Spleen (tissue), 11 donors: Measurements from ENCODE around the gene CCDC171. TPM values are rescaled to one million over a fixed set of nuclear protein-coding genes. Genes with fewer than 3 reads are reported as not detected.

Experiments used
- DNase-seq: peaks from one replicate; pipeline ENCODE4 v3.0.0-alpha.2; 2020
- H3K27ac ChIP-seq, 8 donors: fragments of 200-600 bp; sonication (generic) in 7 of 8; 1 replicate in 4 of 8; 2 replicates in 4 of 8; pipeline versions ENCODE4 v1.5.0 to v1.8.0; 2016 to 2021; ENCODE audit warnings: inconsistent platforms in 4 of 8, mild to moderate bottlenecking in 4 of 8, moderate library complexity in 1 of 8
- H3K27me3 ChIP-seq, 7 donors: fragments of 200-600 bp; sonication (generic) in 6 of 7; replicated peaks in 1 of 7; 1 replicate in 4 of 7; 2 replicates in 3 of 7; pipeline versions ENCODE4 v1.5.0 to v1.8.0; 2016 to 2021; ENCODE audit warnings: inconsistent platforms in 3 of 7, mild to moderate bottlenecking in 1 of 7
- H3K36me3 ChIP-seq, 6 donors: fragments of 200-600 bp; sonication (generic) in 5 of 6; 1 replicate in 4 of 6; 2 replicates in 2 of 6; pipeline versions ENCODE4 v1.5.0 to v1.8.0; 2016 to 2021; ENCODE audit warnings: inconsistent platforms in 2 of 6
- H3K4me1 ChIP-seq, 6 donors: fragments of 200-600 bp; sonication (generic) in 5 of 6; 1 replicate in 3 of 6; 2 replicates in 3 of 6; pipeline versions ENCODE4 v1.5.0 to v1.8.0; 2016 to 2021; ENCODE audit warnings: inconsistent platforms in 3 of 6
- H3K4me3 ChIP-seq, 8 donors: fragments of 200-600 bp; sonication (generic) in 7 of 8; 1 replicate in 4 of 8; 2 replicates in 4 of 8; pipeline versions ENCODE4 v1.5.0 to v1.8.0; 2016 to 2021; ENCODE audit warnings: inconsistent platforms in 4 of 8, mild to moderate bottlenecking in 4 of 8, moderate library complexity in 2 of 8
- H3K9me3 ChIP-seq, 8 donors: fragments of 200-600 bp; sonication (generic) in 7 of 8; 1 replicate in 4 of 8; 2 replicates in 4 of 8; pipeline versions ENCODE4 v1.5.0 to v1.8.0; 2016 to 2021; ENCODE audit warnings: inconsistent platforms in 4 of 8
- POLR2A ChIP-seq, 3 donors: fragments of 450-650 bp; IDR thresholded peaks; one replicate each; pipeline ENCODE4 v1.5.1; 2017; ENCODE audit warnings: antibody characterized with exemption in 3 of 3, mild to moderate bottlenecking in 1 of 3
- POLR2AphosphoS5 ChIP-seq, 3 donors: sonication (generic); formaldehyde crosslinking; IDR thresholded peaks; one replicate each; pipeline ENCODE4 v1.5.1; 2017; ENCODE audit warnings: antibody characterized with exemption in 3 of 3
- WGBS, 5 donors: extraction: QIAGEN DNeasy Blood & Tissue Kit in 3 of 5; methylation state at CpG; one replicate each; pipeline versions ENCODE4 v1.1.5 to v1.1.7; 2013 to 2018; 5-methylcytosine and 5-hydroxymethylcytosine counted together
- intact Hi-C: fragments of 100-400 bp; cut with DNase I; formaldehyde crosslinking; loops from one replicate; pipeline ENCODE4 v1.15.0; 2023; ENCODE audit warnings: low total_unique reads
- polyA plus RNA-seq, 3 donors: library from polyadenylated mRNA; stranded (reverse); fragments of 200-250 nt; gene quantifications; one replicate each; pipeline ENCODE4 v1.2.1, GENCODE V29; 2013
- total RNA-seq, 7 donors: library from RNA; depleted of rRNA in 3 of 7; stranded (reverse); fragments of >200 nt in 3 of 7; fragmentation: NEBNext Ultra II Directional in 4 of 7; extraction: Animal tissue kit (Norgen Biotek cat#: 25700) in 4 of 7; gene quantifications; one replicate each; pipeline versions ENCODE4 v1.1.0 to v1.2.1, GENCODE V29; 2016 to 2021
- TF ChIP-seq, protein P1 (sequence below), 11 experiments: fragments of 200-600 bp in 7 of 11; fragments of 450-650 bp in 4 of 11; sonication (generic) in 4 of 11; IDR thresholded peaks in 8 of 11; conservative IDR thresholded peaks in 3 of 11; 1 replicate in 7 of 11; 2 replicates in 4 of 11; pipeline versions ENCODE4 v1.4.0 to v1.8.0; 2016 to 2021; ENCODE audit warnings: antibody characterized with exemption in 11 of 11, inconsistent platforms in 4 of 11, mild to moderate bottlenecking in 1 of 11
- donor health status: healthy with polysubstance abuse.
- donor health status: DM: no; HTN: no; CAD: no; lungs with moderate emphysema.
- donor health status: DM: no; HTN: no; CAD: no.
- donor health status: Bipolar disorder and iron deficiency.
- donor health status: healthy.
- donor health status: DM: no; HTN: no; CAD: no.
- donor health status: DM: yes; HTN: yes; CAD: no.

Gene CCDC171
- total and polyA plus RNA-seq, 10 donors: 0.38 to 4.0 (median 2.0) TPM

DNA sequence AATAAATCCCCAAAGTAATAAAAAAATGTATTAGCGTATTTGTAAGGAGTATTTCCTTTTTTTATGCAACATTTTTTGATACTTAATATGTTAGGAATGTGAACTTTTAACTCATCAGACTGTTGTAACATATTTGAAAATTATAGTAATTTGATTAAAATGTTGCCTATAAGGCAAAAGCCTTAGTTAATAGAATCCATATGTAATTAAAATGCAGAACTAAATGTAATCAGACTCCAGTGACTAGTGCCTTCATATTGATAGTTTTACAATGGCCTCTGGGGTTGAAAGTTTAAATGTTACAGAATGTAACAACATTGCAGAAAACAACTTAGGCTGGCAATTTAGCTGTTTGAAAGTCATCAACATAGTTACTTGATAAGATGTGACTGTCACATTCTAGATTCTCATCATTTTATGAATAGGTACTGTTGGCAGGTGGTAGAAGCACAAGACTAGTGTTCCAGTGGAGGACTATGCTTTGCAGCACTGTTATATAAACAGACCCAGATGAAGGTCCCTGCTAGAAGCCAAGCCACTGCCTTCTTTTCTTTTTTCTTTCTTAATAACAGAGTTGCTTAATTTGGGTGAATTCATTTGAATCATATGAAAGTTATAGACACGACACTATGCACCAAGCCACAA is 382.9 kb downstream of the CCDC171 start:
- no peaks in the 10 kb centered on the region for H3K4me1 ChIP-seq
- H3K9me3 ChIP-seq: peaks cover 0 to 17% (median 12%) of the 10 kb centered on the region in 8 donors
- no peaks in the 10 kb centered on the region for H3K36me3 ChIP-seq
- H3K27me3 ChIP-seq: no peaks in the 10 kb centered on the region
- TF ChIP-seq, protein P1, sequence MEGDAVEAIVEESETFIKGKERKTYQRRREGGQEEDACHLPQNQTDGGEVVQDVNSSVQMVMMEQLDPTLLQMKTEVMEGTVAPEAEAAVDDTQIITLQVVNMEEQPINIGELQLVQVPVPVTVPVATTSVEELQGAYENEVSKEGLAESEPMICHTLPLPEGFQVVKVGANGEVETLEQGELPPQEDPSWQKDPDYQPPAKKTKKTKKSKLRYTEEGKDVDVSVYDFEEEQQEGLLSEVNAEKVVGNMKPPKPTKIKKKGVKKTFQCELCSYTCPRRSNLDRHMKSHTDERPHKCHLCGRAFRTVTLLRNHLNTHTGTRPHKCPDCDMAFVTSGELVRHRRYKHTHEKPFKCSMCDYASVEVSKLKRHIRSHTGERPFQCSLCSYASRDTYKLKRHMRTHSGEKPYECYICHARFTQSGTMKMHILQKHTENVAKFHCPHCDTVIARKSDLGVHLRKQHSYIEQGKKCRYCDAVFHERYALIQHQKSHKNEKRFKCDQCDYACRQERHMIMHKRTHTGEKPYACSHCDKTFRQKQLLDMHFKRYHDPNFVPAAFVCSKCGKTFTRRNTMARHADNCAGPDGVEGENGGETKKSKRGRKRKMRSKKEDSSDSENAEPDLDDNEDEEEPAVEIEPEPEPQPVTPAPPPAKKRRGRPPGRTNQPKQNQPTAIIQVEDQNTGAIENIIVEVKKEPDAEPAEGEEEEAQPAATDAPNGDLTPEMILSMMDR (IDR thresholded peaks at IDR 0.05 in 8 of 11, conservative IDR thresholded peaks at IDR 0.05 in 3 of 11): no peak
- no peak for TF ChIP-seq POLR2AphosphoS5 (IDR thresholded peaks at IDR 0.05)
- TF ChIP-seq POLR2A (IDR thresholded peaks at IDR 0.05): no peak
- WGBS, 5 donors: 71 to 86% (median 81%) methylated on average over 2 of the region's 2 CpGs
- intact Hi-C loops: no loop called here
- H3K4me3 ChIP-seq: no peak overlapping the region
- DNase-seq: no peak
- no peak overlapping the region for H3K27ac ChIP-seq

- H3K4me3 ChIP-seq: no peak overlapping the region
- WGBS, 5 donors: 72 to 90% (median 77%) methylated on average over 5 of the region's 5 CpGs
- no peaks in the 10 kb centered on the region for H3K27me3 ChIP-seq
- intact Hi-C loops: no loop called here
- TF ChIP-seq POLR2AphosphoS5 (IDR thresholded peaks at IDR 0.05): no peak
- TF ChIP-seq, protein P1 (IDR thresholded peaks at IDR 0.05 in 8 of 11, conservative IDR thresholded peaks at IDR 0.05 in 3 of 11): no peak
- H3K27ac ChIP-seq: no peak overlapping the region
- DNase-seq: no peak
- H3K9me3 ChIP-seq: peaks cover 0 to 17% (median 12%) of the 10 kb centered on the region in 8 donors
- H3K4me1 ChIP-seq: no peaks in the 10 kb centered on the region
- no peaks in the 10 kb centered on the region for H3K36me3 ChIP-seq
Observed at GRCh38 chr9:15936306-15936921, 383.6 kb downstream of the CCDC171 start.

DNA sequence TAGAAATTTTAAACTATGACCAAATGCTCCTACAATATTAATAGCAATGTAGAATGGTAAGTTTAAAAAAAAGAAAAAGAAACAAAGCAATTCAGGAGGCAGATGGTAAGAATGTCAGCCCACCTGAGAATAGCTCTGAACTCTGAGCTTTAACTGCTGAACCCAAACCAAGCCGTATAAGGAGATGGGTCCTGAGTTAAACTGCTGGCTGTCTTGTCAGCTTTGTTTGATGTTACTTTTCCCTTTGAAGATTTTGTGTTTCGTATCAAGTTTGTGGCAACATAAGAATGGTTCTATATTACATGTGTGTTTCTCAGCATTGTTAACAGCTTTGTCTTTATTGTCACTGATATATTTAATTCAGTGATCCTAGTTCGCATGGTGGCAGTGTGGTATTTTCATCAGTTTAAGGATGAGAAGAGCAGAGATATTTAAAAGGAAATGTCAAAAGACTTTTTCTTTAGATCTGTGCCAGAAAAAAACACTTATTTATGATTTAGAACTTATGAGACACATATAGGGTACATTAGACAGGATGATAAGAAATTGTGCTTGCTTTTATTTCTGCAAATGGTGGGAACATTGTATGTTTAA is 390.1 kb downstream of the CCDC171 start:
- H3K9me3 ChIP-seq: peaks cover 0 to 6% (median 0%) of the 10 kb centered on the region in 8 donors
- TF ChIP-seq, protein P1 (IDR thresholded peaks at IDR 0.05 in 8 of 11, conservative IDR thresholded peaks at IDR 0.05 in 3 of 11): no peak
- TF ChIP-seq POLR2A (IDR thresholded peaks at IDR 0.05): no peak
- H3K36me3 ChIP-seq: no peaks in the 10 kb centered on the region
- no peak overlapping the region for H3K27ac ChIP-seq
- no peak overlapping the region for H3K4me3 ChIP-seq
- H3K4me1 ChIP-seq: no peaks in the 10 kb centered on the region
- WGBS, 5 donors: 72 to 75% (median 74%) methylated on average over 3 of the region's 3 CpGs
- intact Hi-C loops: no loop called here
- H3K27me3 ChIP-seq: no peaks in the 10 kb centered on the region
- no peak for DNase-seq

DNA sequence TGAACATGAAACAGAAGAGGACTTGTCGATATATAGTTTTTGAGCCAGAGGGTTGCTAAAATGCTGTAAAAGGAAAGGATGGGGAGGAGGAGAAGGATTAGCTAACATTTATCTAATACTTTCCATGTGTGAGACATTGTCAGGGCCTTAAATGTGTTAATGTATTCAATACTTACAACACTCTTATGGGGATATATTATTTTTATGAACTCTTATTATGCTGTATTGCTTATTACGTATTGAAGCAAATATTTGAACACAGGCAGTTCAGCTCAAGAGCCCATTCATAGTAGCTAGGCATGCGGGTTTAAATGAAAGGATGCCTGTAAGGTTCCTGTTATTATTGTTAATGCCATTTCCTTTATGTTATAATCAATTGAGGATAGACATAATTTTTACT is 391.5 kb downstream of the CCDC171 start:
- peaks cover 0 to 9% (median 0%) of the 10 kb centered on the region in 8 donors for H3K9me3 ChIP-seq
- 81 to 90% (median 88%) methylated on average over 3 of the region's 3 CpGs for WGBS, 5 donors
- H3K4me1 ChIP-seq: no peaks in the 10 kb centered on the region
- no peaks in the 10 kb centered on the region for H3K36me3 ChIP-seq
- TF ChIP-seq POLR2A (IDR thresholded peaks at IDR 0.05): no peak
- no peak for TF ChIP-seq POLR2AphosphoS5 (IDR thresholded peaks at IDR 0.05)
- TF ChIP-seq, protein P1 (IDR thresholded peaks at IDR 0.05 in 8 of 11, conservative IDR thresholded peaks at IDR 0.05 in 3 of 11): no peak
- intact Hi-C loops: no loop called here
- no peaks in the 10 kb centered on the region for H3K27me3 ChIP-seq
- no peak overlapping the region for H3K4me3 ChIP-seq
- no peak for DNase-seq
- H3K27ac ChIP-seq: no peak overlapping the region
